Effector memory CD8-positive, alpha-beta T cell (primary cell): Measurements from ENCODE around the gene TAX1BP3.
"Not testable (repeated sequence)": the region's sequence is repeated elsewhere in the genome, so short reads cannot be mapped to it uniquely, and the experiment has no call there.

ENCODE experiments used
- ATAC-seq: fragments of 150-1000 bp; cut with Tn5 transposase; replicated peaks from 2 replicates; pipeline ENCODE4 v1.10.0; 2021; ENCODE audit warnings: mild to moderate bottlenecking, moderate library complexity
- DNase-seq, 3 experiments: peaks; one replicate each; pipeline ENCODE4 v3.0.0; 2021
- H3K27ac Mint-ChIP-seq, 2 donors: one replicate each; pipeline ENCODE4 v1.8.0; 2022; ENCODE audit warnings: mild to moderate bottlenecking in 2 of 2, mixed read lengths in 2 of 2, moderate library complexity in 2 of 2
- H3K27me3 Mint-ChIP-seq, 2 donors: one replicate each; pipeline ENCODE4 v1.8.0; 2022; ENCODE audit warnings: mixed read lengths in 2 of 2
- H3K36me3 Mint-ChIP-seq: one replicate; pipeline ENCODE4 v1.8.0; 2022; ENCODE audit warnings: mild to moderate bottlenecking, moderate library complexity, mixed read lengths; ENCODE audit not compliant: insufficient read depth
- H3K4me1 Mint-ChIP-seq, 2 donors: one replicate each; pipeline ENCODE4 v1.8.0; 2022; ENCODE audit warnings: low read depth in 2 of 2, mixed read lengths in 2 of 2
- H3K4me3 Mint-ChIP-seq, 2 donors: one replicate each; pipeline ENCODE4 v1.8.0; 2022; ENCODE audit warnings: mild to moderate bottlenecking in 2 of 2, mixed read lengths in 2 of 2, moderate library complexity in 2 of 2
- H3K9me3 Mint-ChIP-seq, 2 donors: one replicate each; pipeline ENCODE4 v1.8.0; 2022; ENCODE audit warnings: mixed read lengths in 2 of 2
- total RNA-seq, 9 experiments: gene quantifications; one replicate each; lab custom pipeline; 2026; lab: John Stamatoyannopoulos, UW

The TAX1BP3 gene
- 0.66 to 1.6 (median 0.78) reads per million in 9 experiments for total RNA-seq

- Mint-ChIP-seq H3K27me3 (no peaks in the 10 kb centered on the region), H3K27ac (peak within 1 kb of the TSS; percentile 91 to 95), H3K9me3 (no peaks in the 10 kb centered on the region), H3K4me3 (peak within 1 kb of the TSS; percentile 94), H3K36me3 (peaks cover 26% of the 10 kb centered on the region), H3K4me1 (peaks cover 19 to 24% of the 10 kb centered on the region in 2 donors)
- peak; percentile 98 to 100 (median 100) for DNase-seq
- ATAC-seq, result peak; percentile 96
Observed at GRCh38 chr17:3668279-3669084, at the start of gene TAX1BP3, which contains the start of gene EMC6. Gene TAX1BP3, minus strand, starts transcription at chr17:3668578. Its CDS starts 52 bp downstream, at chr17:3668526. Gene EMC6, plus strand, starts transcription at chr17:3668812. Its CDS starts 335 bp downstream, at chr17:3669147.

- Mint-ChIP-seq H3K36me3 (peaks cover 56% of the 10 kb centered on the region), H3K9me3 (no peaks in the 10 kb centered on the region), H3K27ac (no peak overlapping the region), H3K4me1 (peaks cover 29 to 32% of the 10 kb centered on the region in 2 donors), H3K27me3 (no peaks in the 10 kb centered on the region), H3K4me3 (peak overlapping the region in 1 of 2 donors; percentile 18)
- ATAC-seq (no peak), DNase-seq (no peak)
Observed at GRCh38 chr17:3715296-3715695, 46.9 kb upstream of the TAX1BP3 start.

GRCh38 chr17:3712811-3713463, 44.6 kb upstream of the TAX1BP3 start:
- peak overlapping the region; percentile 62 to 75 for H3K27ac Mint-ChIP-seq
- no peaks in the 10 kb centered on the region for H3K9me3 Mint-ChIP-seq
- no peaks in the 10 kb centered on the region for H3K27me3 Mint-ChIP-seq
- H3K4me1 Mint-ChIP-seq, result peaks cover 31 to 34% of the 10 kb centered on the region in 2 donors
- H3K4me3 Mint-ChIP-seq, result peak overlapping the region; percentile 59 to 71
- peaks cover 38% of the 10 kb centered on the region for H3K36me3 Mint-ChIP-seq
- ATAC-seq (peak; percentile 5), DNase-seq (peak in 1 of 3 experiments; percentile 21)

- Mint-ChIP-seq H3K27me3 (no peaks in the 10 kb centered on the region), H3K4me3 (peak overlapping the region; percentile 60 to 64), H3K36me3 (peaks cover 25% of the 10 kb centered on the region), H3K4me1 (peaks cover 28 to 29% of the 10 kb centered on the region in 2 donors), H3K9me3 (no peaks in the 10 kb centered on the region), H3K27ac (peak overlapping the region; percentile 62 to 75)
- ATAC-seq, result peak; percentile 94
- DNase-seq, result peak; percentile 65 to 72 (median 70)
Observed at GRCh38 chr17:3710951-3711383, 42.6 kb upstream of the TAX1BP3 start.

DNA sequence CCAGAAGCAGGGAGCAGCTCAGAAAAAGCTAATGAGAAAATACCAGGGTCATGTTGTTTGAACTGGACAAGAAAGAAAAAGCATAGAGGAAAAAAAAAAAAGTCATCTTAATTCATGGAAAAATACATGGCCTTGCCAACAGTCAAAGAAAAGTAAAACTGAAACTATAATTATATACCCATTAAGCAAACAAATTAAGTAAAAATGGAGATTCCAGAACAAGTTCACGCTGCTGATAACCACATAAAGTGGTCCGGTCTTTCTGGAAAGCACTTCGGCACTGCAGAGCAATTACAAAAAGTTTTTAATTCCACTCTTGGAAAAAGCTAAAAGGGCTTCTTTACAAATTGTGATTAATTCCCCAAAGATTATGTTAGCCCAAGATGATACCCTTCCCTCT, 40.0 kb upstream of the TAX1BP3 start:
- no peak for ATAC-seq
- Mint-ChIP-seq H3K4me1 (peaks cover 24 to 26% of the 10 kb centered on the region in 2 donors), H3K27ac (no peak overlapping the region)

GRCh38 chr17:3705718-3705984, 37.3 kb upstream of the TAX1BP3 start:
- not testable (repeated sequence) for H3K4me1 Mint-ChIP-seq, ATAC-seq

More for the DNA sequence above, 40.0 kb upstream of the TAX1BP3 start:
- DNase-seq, result no peak
- Mint-ChIP-seq H3K27me3 (no peaks in the 10 kb centered on the region), H3K9me3 (no peaks in the 10 kb centered on the region), H3K36me3 (peaks cover 11% of the 10 kb centered on the region), H3K4me3 (no peak overlapping the region)

DNA sequence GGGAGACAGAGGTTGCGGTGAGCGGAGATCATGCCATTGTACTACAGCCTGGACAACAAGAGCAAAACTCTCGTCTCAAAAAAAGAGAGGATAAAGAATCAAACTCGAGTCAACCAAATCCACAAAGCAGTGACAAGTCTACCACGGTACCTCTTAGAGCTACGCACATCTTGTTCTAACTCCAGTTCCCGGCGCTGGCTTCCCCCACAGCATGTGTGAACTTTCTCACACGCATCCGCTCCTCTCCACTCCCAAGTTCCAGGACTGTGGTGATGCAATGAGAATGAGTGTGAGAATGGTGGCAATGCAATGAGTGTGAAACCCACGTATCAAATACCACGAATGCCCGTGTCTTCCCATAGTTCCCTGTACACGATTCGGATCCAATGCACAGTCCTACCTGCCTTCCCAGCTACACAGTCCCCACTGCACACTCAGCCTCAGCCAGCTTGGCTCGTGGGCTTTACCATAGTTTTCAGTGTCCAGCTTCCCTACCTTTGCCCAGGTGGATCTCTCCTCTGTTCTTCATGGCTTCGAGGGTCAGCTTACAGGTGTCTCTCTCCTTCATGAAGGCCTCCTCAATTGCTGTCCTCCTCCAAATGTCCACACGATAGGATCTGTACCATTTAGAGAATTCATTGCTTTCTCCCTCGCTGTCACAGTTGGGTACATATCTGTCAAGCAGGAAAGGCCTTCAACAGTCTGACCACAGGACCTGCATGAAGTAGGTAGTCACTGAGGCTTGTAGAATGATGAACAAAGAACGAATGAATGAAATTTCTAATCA, 36.7 kb upstream of the TAX1BP3 start:
- peak overlapping the region in 1 of 2 donors; percentile 67 for H3K27ac Mint-ChIP-seq
- H3K4me1 Mint-ChIP-seq, result peaks cover 3 to 9% of the 10 kb centered on the region in 2 donors
- ATAC-seq, result no peak
- H3K36me3 Mint-ChIP-seq, result peaks cover 6% of the 10 kb centered on the region
- H3K27me3 Mint-ChIP-seq, result no peaks in the 10 kb centered on the region
- DNase-seq, result no peak
- H3K4me3 Mint-ChIP-seq, result no peak overlapping the region
- no peaks in the 10 kb centered on the region for H3K9me3 Mint-ChIP-seq

More at GRCh38 chr17:3705718-3705984, 37.3 kb upstream of the TAX1BP3 start:
- not testable (repeated sequence) for H3K36me3 Mint-ChIP-seq, H3K9me3 Mint-ChIP-seq, H3K27ac Mint-ChIP-seq, H3K4me3 Mint-ChIP-seq, H3K27me3 Mint-ChIP-seq, DNase-seq

DNA sequence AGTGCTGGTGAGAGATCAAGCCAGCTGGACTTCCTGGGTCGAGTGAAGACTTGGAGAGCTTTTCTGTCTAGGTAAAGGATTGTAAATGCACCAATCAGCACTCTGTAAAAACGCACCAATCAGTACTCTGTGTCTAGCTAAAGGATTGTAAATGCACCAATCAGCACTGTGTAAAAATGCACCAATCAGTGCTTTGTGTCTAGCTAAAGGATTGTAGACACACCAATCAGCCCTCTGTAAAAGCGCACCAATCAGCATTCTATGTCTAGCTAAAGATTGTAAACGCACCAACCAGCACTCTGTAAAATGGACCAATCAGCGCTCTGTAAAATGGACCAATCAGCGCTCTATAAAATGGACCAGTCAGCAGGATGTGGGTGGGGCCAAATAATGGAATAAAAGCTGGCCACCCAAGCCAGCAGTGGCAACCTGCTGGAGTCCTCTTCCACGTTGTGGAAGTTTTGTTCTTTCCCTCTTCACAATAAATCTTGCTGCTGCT, 33.7 kb upstream of the TAX1BP3 start:
- H3K4me3 Mint-ChIP-seq, DNase-seq, H3K4me1 Mint-ChIP-seq, ATAC-seq, H3K27ac Mint-ChIP-seq, H3K9me3 Mint-ChIP-seq, H3K36me3 Mint-ChIP-seq, H3K27me3 Mint-ChIP-seq: not testable (repeated sequence)

DNA sequence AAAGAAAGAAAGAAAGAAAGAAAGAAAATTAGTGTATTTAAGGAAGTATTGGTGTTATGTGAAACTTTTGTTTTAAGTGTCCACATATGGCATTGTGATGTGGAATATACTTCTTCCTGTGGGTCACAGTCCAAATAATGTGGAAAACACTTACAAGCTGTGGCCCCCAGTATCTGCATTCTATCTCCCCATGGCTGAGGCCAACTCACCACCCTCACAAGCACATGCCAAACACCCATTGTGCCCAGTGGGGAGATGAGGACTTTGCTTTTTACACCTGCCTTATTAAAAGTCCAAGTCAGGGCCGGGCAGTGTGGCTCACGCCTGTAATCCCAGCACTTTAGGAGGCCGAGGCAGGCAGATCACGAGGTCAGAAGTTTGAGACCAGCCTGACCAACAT, 31.6 kb upstream of the TAX1BP3 start:
- Mint-ChIP-seq H3K27ac (no peak overlapping the region), H3K4me1 (peaks cover 4% of the 10 kb centered on the region in 2 donors), H3K9me3 (no peaks in the 10 kb centered on the region), H3K27me3 (no peaks in the 10 kb centered on the region), H3K36me3 (peaks cover 9% of the 10 kb centered on the region), H3K4me3 (no peak overlapping the region)
- ATAC-seq (no peak), DNase-seq (no peak)

- Mint-ChIP-seq H3K4me3 (no peak overlapping the region), H3K27me3 (no peaks in the 10 kb centered on the region), H3K9me3 (no peaks in the 10 kb centered on the region), H3K36me3 (peaks cover 11% of the 10 kb centered on the region), H3K4me1 (peaks cover 14 to 18% of the 10 kb centered on the region in 2 donors), H3K27ac (no peak overlapping the region)
- ATAC-seq (no peak), DNase-seq (no peak)
Observed at GRCh38 chr17:3698139-3698538, 29.8 kb upstream of the TAX1BP3 start.

GRCh38 chr17:3697103-3697476, 28.7 kb upstream of the TAX1BP3 start:
- peaks cover 16 to 23% of the 10 kb centered on the region in 2 donors for H3K4me1 Mint-ChIP-seq
- peak overlapping the region in 1 of 2 donors; percentile 91 for H3K4me3 Mint-ChIP-seq
- ATAC-seq, result no peak
- no peaks in the 10 kb centered on the region for H3K27me3 Mint-ChIP-seq
- no peak for DNase-seq
- no peaks in the 10 kb centered on the region for H3K9me3 Mint-ChIP-seq
- H3K36me3 Mint-ChIP-seq, result peaks cover 11% of the 10 kb centered on the region
- peak overlapping the region in 1 of 2 donors; percentile 79 for H3K27ac Mint-ChIP-seq

GRCh38 chr17:3695723-3696411, 27.5 kb upstream of the TAX1BP3 start, which contains the start of gene P2RX5:
Gene P2RX5, minus strand, starts transcription at chr17:3696155. Its CDS starts 150 bp downstream, at chr17:3696005.
- H3K27ac Mint-ChIP-seq, result peak within 1 kb of the TSS; percentile 28 to 79
- peak; percentile 23 to 33 (median 27) for DNase-seq
- no peaks in the 10 kb centered on the region for H3K27me3 Mint-ChIP-seq
- peaks cover 17 to 23% of the 10 kb centered on the region in 2 donors for H3K4me1 Mint-ChIP-seq
- H3K9me3 Mint-ChIP-seq, result no peaks in the 10 kb centered on the region
- peak; percentile 61 for ATAC-seq
- H3K36me3 Mint-ChIP-seq, result peaks cover 14% of the 10 kb centered on the region
- peak within 1 kb of the TSS; percentile 86 to 91 for H3K4me3 Mint-ChIP-seq
